CD14-positive monocyte (primary cell): Measurements from ENCODE around the gene MRPL14. TPM values are rescaled to one million over a fixed set of nuclear protein-coding genes. Genes with fewer than 3 reads are reported as not detected.
A peak's percentile ranks its signal among the peaks of the same experiment; 100 is the strongest.

Experiments used
- DNase-seq, 3 donors: peaks; one replicate each; pipeline ENCODE4 v3.0.0-alpha.2; 2011 to 2022
- H2AFZ ChIP-seq: 2 replicates; pipeline ENCODE4 v1.6.0; 2012; ENCODE audit warnings: mild to moderate bottlenecking, low read depth, low read length, inconsistent platforms; ENCODE audit not compliant: insufficient read depth, poor library complexity, severe bottlenecking
- H3K27ac ChIP-seq, 2 donors: 1 replicate in 1 of 2; 2 replicates in 1 of 2; pipeline ENCODE4 v1.5.1; 2012 to 2013; ENCODE audit warnings: low read length in 2 of 2, control low read depth in 1 of 2, inconsistent platforms in 1 of 2, low read depth in 1 of 2, mild to moderate bottlenecking in 1 of 2
- H3K27me3 ChIP-seq, 2 donors: one replicate each; pipeline versions ENCODE4 v1.6.0 to v1.6.1; 2011 to 2013; ENCODE audit warnings: low read length in 2 of 2; ENCODE audit not compliant: control insufficient read depth in 2 of 2, insufficient read depth in 2 of 2
- H3K36me3 ChIP-seq, 2 donors: replicated peaks in 1 of 2; 1 replicate in 1 of 2; 2 replicates in 1 of 2; pipeline versions ENCODE4 v1.5.1 to v1.6.1; 2012 to 2013; ENCODE audit warnings: low read length in 2 of 2, control low read depth in 1 of 2, inconsistent platforms in 1 of 2, mild to moderate bottlenecking in 1 of 2; ENCODE audit not compliant: insufficient read depth in 2 of 2, control insufficient read depth in 1 of 2
- H3K4me1 ChIP-seq, 2 donors: 1 replicate in 1 of 2; 2 replicates in 1 of 2; pipeline versions ENCODE4 v1.5.1 to v1.6.1; 2012 to 2013; ENCODE audit warnings: low read length in 2 of 2, control low read depth in 1 of 2, inconsistent platforms in 1 of 2, mild to moderate bottlenecking in 1 of 2, moderate library complexity in 1 of 2; ENCODE audit not compliant: insufficient read depth in 2 of 2, control insufficient read depth in 1 of 2
- H3K4me2 ChIP-seq: replicated peaks from 2 replicates; pipeline ENCODE3; 2012; ENCODE audit warnings: low read length, moderate library complexity, mild to moderate bottlenecking; ENCODE audit not compliant: poor library complexity, severe bottlenecking; ENCODE audit errors: extremely low read depth
- H3K4me3 ChIP-seq, 3 experiments: fragments of 200-600 bp in 1 of 3; sonication (generic) in 1 of 3; replicated peaks in 1 of 3; 1 replicate in 2 of 3; 2 replicates in 1 of 3; pipeline ENCODE4 v1.5.1; 2011 to 2013; ENCODE audit warnings: low read length in 3 of 3, mild to moderate bottlenecking in 3 of 3, control low read depth in 2 of 3, low read depth in 2 of 3, inconsistent platforms in 1 of 3, moderate library complexity in 1 of 3
- H3K79me2 ChIP-seq: 2 replicates; pipeline ENCODE4 v1.6.0; 2012; ENCODE audit warnings: mild to moderate bottlenecking, control low read depth, inconsistent platforms, low read length, moderate library complexity; ENCODE audit not compliant: insufficient read depth
- H3K9ac ChIP-seq: 2 replicates; pipeline ENCODE4 v1.6.0; 2017; ENCODE audit warnings: low read length, mild to moderate bottlenecking; ENCODE audit not compliant: insufficient read depth, poor library complexity, severe bottlenecking
- H3K9me3 ChIP-seq, 2 donors: replicated peaks in 1 of 2; 1 replicate in 1 of 2; 2 replicates in 1 of 2; pipeline versions ENCODE4 v1.5.1 to v1.6.1; 2012 to 2013; ENCODE audit warnings: low read length in 2 of 2, control low read depth in 1 of 2; ENCODE audit not compliant: control insufficient read depth in 1 of 2, insufficient read depth in 1 of 2
- H4K20me1 ChIP-seq: 2 replicates; pipeline ENCODE4 v1.6.0; 2012; ENCODE audit warnings: mild to moderate bottlenecking, low read length, control low read depth, moderate library complexity; ENCODE audit not compliant: insufficient read depth
- H3K27ac Mint-ChIP-seq, 7 donors: one replicate each; pipeline ENCODE4 v1.8.0; 2020; ENCODE audit warnings: mild to moderate bottlenecking in 7 of 7, mixed read lengths in 7 of 7, moderate library complexity in 6 of 7, inconsistent platforms in 2 of 7
- H3K27me3 Mint-ChIP-seq, 3 donors: one replicate each; pipeline ENCODE4 v1.8.0; 2021 to 2022; ENCODE audit warnings: low read depth in 3 of 3, mild to moderate bottlenecking in 3 of 3, mixed read lengths in 3 of 3, moderate library complexity in 3 of 3, inconsistent platforms in 1 of 3
- H3K36me3 Mint-ChIP-seq, 2 donors: one replicate each; pipeline ENCODE4 v1.8.0; 2020; ENCODE audit warnings: mixed read lengths in 2 of 2, inconsistent platforms in 1 of 2, mild to moderate bottlenecking in 1 of 2
- H3K4me1 Mint-ChIP-seq: one replicate; pipeline ENCODE4 v1.8.0; 2020; ENCODE audit warnings: mild to moderate bottlenecking, mixed read lengths
- H3K4me3 Mint-ChIP-seq, 2 donors: one replicate each; pipeline ENCODE4 v1.8.0; 2020; ENCODE audit warnings: mild to moderate bottlenecking in 2 of 2, mixed read lengths in 2 of 2, moderate library complexity in 1 of 2
- H3K9me3 Mint-ChIP-seq, 7 donors: one replicate each; pipeline ENCODE4 v1.8.0; 2020 to 2022; ENCODE audit warnings: mixed read lengths in 7 of 7, mild to moderate bottlenecking in 6 of 7, moderate library complexity in 6 of 7, inconsistent platforms in 2 of 7
- WGBS: methylation state at CpG from one replicate; pipeline ENCODE4 v1.1.5; 2013; ENCODE audit warnings: missing lambda C conversion rate; ENCODE audit not compliant: insufficient coverage; 5-methylcytosine and 5-hydroxymethylcytosine counted together
- intact Hi-C, 2 donors: fragments of 100-400 bp; cut with micrococcal nuclease; formaldehyde crosslinking; loops; one replicate each; pipeline versions ENCODE4 v1.15.0 to v1.15.1; 2023
- polyA plus RNA-seq, 3 donors: library from polyadenylated mRNA; depleted of rRNA in 1 of 3; unstranded in 2 of 3; stranded (reverse) in 1 of 3; fragments of 300-500 nt in 2 of 3; fragments of >200 nt in 1 of 3; fragmentation: Illumina TruSeq in 2 of 3; gene quantifications; 1 replicate in 2 of 3; 2 replicates in 1 of 3; pipeline ENCODE4 v1.2.3, GENCODE V29; 2012 to 2021
- TF ChIP-seq, protein P1 (sequence below): fragments of 200-600 bp; IDR thresholded peaks from one replicate; pipeline ENCODE4 v1.8.0; 2022; ENCODE audit warnings: antibody characterized with exemption, mild to moderate bottlenecking

The MRPL14 gene
- polyA plus RNA-seq, 3 donors, result 18.5 to 91.5 (median 78.2) TPM

DNA sequence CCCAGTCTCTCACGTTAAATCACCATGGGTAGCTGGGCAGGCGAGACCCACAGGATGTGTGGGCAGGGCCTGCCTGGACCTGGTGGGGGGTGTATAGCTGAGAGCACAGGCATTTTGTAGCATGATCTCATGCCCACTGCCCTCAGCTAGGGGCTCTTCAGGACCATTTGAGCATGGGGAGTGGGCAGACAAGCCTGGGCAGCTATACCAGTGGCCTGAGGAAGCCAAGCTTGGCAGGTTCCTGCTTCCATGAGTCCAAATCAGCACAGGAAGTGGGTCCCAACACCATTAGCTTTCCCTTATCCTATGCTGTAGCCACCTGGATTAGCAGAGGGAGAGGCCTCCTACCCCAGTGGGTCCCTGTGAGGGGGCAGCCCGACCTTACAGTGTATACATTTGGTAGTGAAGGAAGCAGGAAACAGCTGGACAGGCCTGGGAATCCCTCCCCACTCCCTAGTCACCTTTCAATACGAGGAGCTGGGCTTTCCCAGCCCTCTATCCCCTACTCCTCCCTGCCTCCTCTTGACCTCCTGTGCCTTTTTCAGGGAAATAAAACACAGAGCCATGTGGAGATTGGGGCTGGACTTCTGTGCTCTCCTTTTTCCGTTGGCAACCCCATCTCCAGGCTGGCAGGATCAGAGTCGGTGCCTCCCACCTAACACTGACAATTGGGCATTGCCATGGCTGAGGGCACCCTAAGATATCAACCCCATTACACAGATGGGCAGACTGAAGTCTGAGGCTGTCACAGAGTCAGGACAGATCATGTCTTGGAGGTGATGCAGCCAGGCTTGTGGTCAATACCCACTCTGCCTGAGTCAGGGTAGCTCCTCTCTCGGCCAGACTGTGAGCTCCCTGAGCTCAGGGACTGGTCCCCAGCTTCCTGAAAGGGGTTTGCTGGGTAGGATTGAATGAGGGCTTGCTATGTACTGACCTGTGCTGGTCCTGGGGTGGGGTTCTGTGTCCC, 59.8 kb downstream of the MRPL14 start:
- Mint-ChIP-seq H3K4me3 (no peak overlapping the region), H3K27ac (peak overlapping the region; percentile 45 to 100 (median 73)), H3K4me1 (peaks cover 38% of the 10 kb centered on the region), H3K9me3 (peaks cover 0 to 3% (median 0%) of the 10 kb centered on the region in 7 donors), H3K36me3 (peaks cover 0 to 6% of the 10 kb centered on the region in 2 donors), H3K27me3 (peaks cover 25 to 42% (median 28%) of the 10 kb centered on the region in 3 donors)
- Histone ChIP-seq H4K20me1 (no peaks in the 10 kb centered on the region), H3K79me2 (no peaks in the 10 kb centered on the region), H3K36me3 (no peaks in the 10 kb centered on the region), H3K4me1 (peaks cover 22 to 36% of the 10 kb centered on the region in 2 donors), H3K4me2 (no peak overlapping the region), H3K4me3 (no peak overlapping the region), H3K27ac (peak overlapping the region in 1 of 2 donors; percentile 15), H3K9ac (no peak overlapping the region), H3K9me3 (no peaks in the 10 kb centered on the region), H2AFZ (no peak overlapping the region), H3K27me3 (peaks cover 0 to 12% of the 10 kb centered on the region in 2 donors)
- 100% methylated on average over 2 of the region's 7 CpGs for WGBS
- intact Hi-C loops, result loop anchor here in 1 of 2 donors (2.0 kb wide), 1 partner anchor 269 kb away; no protein-coding TSS in a partner anchor
- peak in 2 of 3 donors; percentile 34 to 57 for DNase-seq
- TF ChIP-seq, protein P1, sequence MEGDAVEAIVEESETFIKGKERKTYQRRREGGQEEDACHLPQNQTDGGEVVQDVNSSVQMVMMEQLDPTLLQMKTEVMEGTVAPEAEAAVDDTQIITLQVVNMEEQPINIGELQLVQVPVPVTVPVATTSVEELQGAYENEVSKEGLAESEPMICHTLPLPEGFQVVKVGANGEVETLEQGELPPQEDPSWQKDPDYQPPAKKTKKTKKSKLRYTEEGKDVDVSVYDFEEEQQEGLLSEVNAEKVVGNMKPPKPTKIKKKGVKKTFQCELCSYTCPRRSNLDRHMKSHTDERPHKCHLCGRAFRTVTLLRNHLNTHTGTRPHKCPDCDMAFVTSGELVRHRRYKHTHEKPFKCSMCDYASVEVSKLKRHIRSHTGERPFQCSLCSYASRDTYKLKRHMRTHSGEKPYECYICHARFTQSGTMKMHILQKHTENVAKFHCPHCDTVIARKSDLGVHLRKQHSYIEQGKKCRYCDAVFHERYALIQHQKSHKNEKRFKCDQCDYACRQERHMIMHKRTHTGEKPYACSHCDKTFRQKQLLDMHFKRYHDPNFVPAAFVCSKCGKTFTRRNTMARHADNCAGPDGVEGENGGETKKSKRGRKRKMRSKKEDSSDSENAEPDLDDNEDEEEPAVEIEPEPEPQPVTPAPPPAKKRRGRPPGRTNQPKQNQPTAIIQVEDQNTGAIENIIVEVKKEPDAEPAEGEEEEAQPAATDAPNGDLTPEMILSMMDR, result no peak

DNA sequence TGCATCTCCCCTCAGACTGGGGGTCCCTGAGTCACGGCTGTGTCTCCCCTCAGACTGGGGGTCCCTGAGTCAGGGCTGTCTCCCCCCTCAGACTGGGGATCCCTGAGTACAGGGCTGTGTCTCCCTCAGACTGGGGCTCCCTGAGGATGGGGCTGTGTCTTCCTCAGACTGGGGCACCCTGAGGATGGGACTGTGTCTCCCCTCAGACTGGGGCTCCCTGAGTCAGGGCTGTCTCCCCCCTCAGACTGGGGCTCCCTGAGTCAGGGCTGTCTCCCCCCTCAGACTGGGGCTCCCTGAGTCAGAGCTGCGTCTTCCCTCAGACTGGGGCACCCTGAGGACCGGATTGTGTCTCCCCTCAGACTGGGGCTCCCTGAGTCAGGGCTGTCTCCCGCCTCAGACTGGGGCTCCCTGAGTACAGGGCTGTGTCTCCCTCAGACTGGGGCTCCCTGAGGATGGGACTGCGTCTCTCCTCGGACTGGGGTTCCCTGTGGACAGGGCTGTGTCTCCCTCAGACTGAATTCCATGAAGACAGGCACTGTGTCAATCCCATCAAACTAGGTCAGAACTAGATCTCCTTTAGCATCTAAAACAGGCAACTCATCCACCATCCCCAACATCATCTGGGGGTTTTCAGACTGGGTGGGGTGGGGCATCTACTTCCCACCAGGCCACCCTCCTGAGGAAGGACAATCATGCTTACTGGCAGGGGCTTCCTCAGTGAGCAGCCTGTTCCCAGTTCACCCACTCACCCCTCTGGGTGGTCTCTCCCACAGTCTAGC, 60.7 kb downstream of the MRPL14 start:
- Mint-ChIP-seq H3K4me1 (peaks cover 46% of the 10 kb centered on the region), H3K27ac (peak overlapping the region; percentile 50 to 100 (median 78)), H3K36me3 (peaks cover 0 to 3% of the 10 kb centered on the region in 2 donors), H3K4me3 (peak overlapping the region in 1 of 2 donors; percentile 16), H3K9me3 (peaks cover 0 to 3% (median 0%) of the 10 kb centered on the region in 7 donors), H3K27me3 (peaks cover 23 to 37% (median 24%) of the 10 kb centered on the region in 3 donors)
- Histone ChIP-seq H3K4me1 (peaks cover 29 to 43% of the 10 kb centered on the region in 2 donors), H4K20me1 (no peaks in the 10 kb centered on the region), H3K9me3 (no peaks in the 10 kb centered on the region), H3K4me2 (no peak overlapping the region), H3K9ac (no peak overlapping the region), H2AFZ (no peak overlapping the region), H3K27ac (peak overlapping the region in 1 of 2 donors; percentile 35), H3K36me3 (no peaks in the 10 kb centered on the region), H3K4me3 (no peak overlapping the region), H3K27me3 (peaks cover 0 to 4% of the 10 kb centered on the region in 2 donors), H3K79me2 (no peaks in the 10 kb centered on the region)
- intact Hi-C loops, result loop anchor here in 1 of 2 donors (2.0 kb wide), 1 partner anchor 268 kb away; no protein-coding TSS in a partner anchor
- TF ChIP-seq, protein P1, result no peak
- peak in 2 of 3 donors; percentile 54 to 68 for DNase-seq
- WGBS, result 95% methylated on average over 5 of the region's 6 CpGs
